ENCODE measurements around the gene CHD5.

CHD5 gene

GRCh38 chr1:6174621-6175410 is 5.3 kb downstream of the CHD5 start:
- Histone ChIP-seq H3K9ac (ENCODE audit: low read length) (no peak overlapping the region), H3K4me3 (ENCODE audit: low read length) (no peak overlapping the region), H4K20me1 (ENCODE audit: insufficient read depth, low read length) (no peaks in the 10 kb centered on the region), H3K36me3 (replicated peaks; ENCODE audit: insufficient read depth, low read length) (no peaks in the 10 kb centered on the region), H3K4me2 (ENCODE audit: low read depth, low read length) (no peak overlapping the region), H2AFZ (ENCODE audit: low read length) (no peak overlapping the region), H3K9me3 (replicated peaks; ENCODE audit: insufficient read depth, low read length) (no peaks in the 10 kb centered on the region), H3K79me2 (ENCODE audit: low read length) (no peaks in the 10 kb centered on the region), H3K27me3 (replicated peaks; ENCODE audit: insufficient read depth, low read length) (peaks cover 79% of the 10 kb centered on the region), H3K4me1 (ENCODE audit: low read length) (no peaks in the 10 kb centered on the region), H3K27ac (ENCODE audit: low read length) (no peak overlapping the region), H3F3A (ENCODE audit: insufficient read depth, low read length) (no peaks in the 10 kb centered on the region), H3K9me2 (replicated peaks; ENCODE audit: insufficient read depth, low read length) (no peaks in the 10 kb centered on the region)
- DNase-seq, result no peak
- TF ChIP-seq EZH2phosphoT487 (IDR thresholded peaks at IDR 0.05; ENCODE audit: low read length) (no peak), CTCF (IDR thresholded peaks at IDR 0.05; ENCODE audit: low read length) (no peak), EZH2 (optimal IDR thresholded peaks at IDR 0.05; ENCODE audit: low read depth, low read length) (no peak)

- no peak overlapping the region for H3K4me3 ChIP-seq (ENCODE audit: low read length)
- no peaks in the 10 kb centered on the region for H3F3A ChIP-seq (ENCODE audit: insufficient read depth, low read length)
- H4K20me1 ChIP-seq (ENCODE audit: insufficient read depth, low read length), result no peaks in the 10 kb centered on the region
- H3K9me2 ChIP-seq (replicated peaks; ENCODE audit: insufficient read depth, low read length), result no peaks in the 10 kb centered on the region
- no peaks in the 10 kb centered on the region for H3K36me3 ChIP-seq (replicated peaks; ENCODE audit: insufficient read depth, low read length)
- H2AFZ ChIP-seq (ENCODE audit: low read length), result no peak overlapping the region
- no peak overlapping the region for H3K27ac ChIP-seq (ENCODE audit: low read length)
- no peaks in the 10 kb centered on the region for H3K79me2 ChIP-seq (ENCODE audit: low read length)
- TF ChIP-seq CTCF (IDR thresholded peaks at IDR 0.05; ENCODE audit: low read length), result no peak
- no peak for TF ChIP-seq EZH2 (optimal IDR thresholded peaks at IDR 0.05; ENCODE audit: low read depth, low read length)
- no peaks in the 10 kb centered on the region for H3K4me1 ChIP-seq (ENCODE audit: low read length)
- no peak overlapping the region for H3K4me2 ChIP-seq (ENCODE audit: low read depth, low read length)
- H3K27me3 ChIP-seq (replicated peaks; ENCODE audit: insufficient read depth, low read length), result peaks cover 85% of the 10 kb centered on the region
- DNase-seq, result no peak
- no peak overlapping the region for H3K9ac ChIP-seq (ENCODE audit: low read length)
- H3K9me3 ChIP-seq (replicated peaks; ENCODE audit: insufficient read depth, low read length), result no peaks in the 10 kb centered on the region
Observed at GRCh38 chr1:6172549-6172948, 7.6 kb downstream of the CHD5 start.

- H3K4me1 ChIP-seq (ENCODE audit: low read length), result no peaks in the 10 kb centered on the region
- H3K9me3 ChIP-seq (replicated peaks; ENCODE audit: insufficient read depth, low read length), result no peaks in the 10 kb centered on the region
- H3K9ac ChIP-seq (ENCODE audit: low read length), result no peak overlapping the region
- H4K20me1 ChIP-seq (ENCODE audit: insufficient read depth, low read length), result no peaks in the 10 kb centered on the region
- H2AFZ ChIP-seq (ENCODE audit: low read length), result no peak overlapping the region
- no peak overlapping the region for H3K4me2 ChIP-seq (ENCODE audit: low read depth, low read length)
- H3K79me2 ChIP-seq (ENCODE audit: low read length), result no peaks in the 10 kb centered on the region
- H3F3A ChIP-seq (ENCODE audit: insufficient read depth, low read length), result no peaks in the 10 kb centered on the region
- no peak overlapping the region for H3K27ac ChIP-seq (ENCODE audit: low read length)
- peaks cover 85% of the 10 kb centered on the region for H3K27me3 ChIP-seq (replicated peaks; ENCODE audit: insufficient read depth, low read length)
- TF ChIP-seq EZH2 (optimal IDR thresholded peaks at IDR 0.05; ENCODE audit: low read depth, low read length) (no peak), CTCF (IDR thresholded peaks at IDR 0.05; ENCODE audit: low read length) (peak; percentile 15), EZH2phosphoT487 (IDR thresholded peaks at IDR 0.05; ENCODE audit: low read length) (no peak)
- H3K4me3 ChIP-seq (ENCODE audit: low read length), result no peak overlapping the region
- no peaks in the 10 kb centered on the region for H3K36me3 ChIP-seq (replicated peaks; ENCODE audit: insufficient read depth, low read length)
- DNase-seq, result no peak
- no peaks in the 10 kb centered on the region for H3K9me2 ChIP-seq (replicated peaks; ENCODE audit: insufficient read depth, low read length)
Observed at GRCh38 chr1:6171548-6172124, 8.5 kb downstream of the CHD5 start.

Data from MM.1S (cell line).